IPS DF 4.7 (cell line): ENCODE measurements around the gene FGFBP1.

Experiments used
- DNase-seq: peaks from one replicate; pipeline ENCODE4 v3.0.0-alpha.2; 2013; ENCODE audit warnings: low spot score; ENCODE audit errors: extremely low read depth

FGFBP1 gene

DNA sequence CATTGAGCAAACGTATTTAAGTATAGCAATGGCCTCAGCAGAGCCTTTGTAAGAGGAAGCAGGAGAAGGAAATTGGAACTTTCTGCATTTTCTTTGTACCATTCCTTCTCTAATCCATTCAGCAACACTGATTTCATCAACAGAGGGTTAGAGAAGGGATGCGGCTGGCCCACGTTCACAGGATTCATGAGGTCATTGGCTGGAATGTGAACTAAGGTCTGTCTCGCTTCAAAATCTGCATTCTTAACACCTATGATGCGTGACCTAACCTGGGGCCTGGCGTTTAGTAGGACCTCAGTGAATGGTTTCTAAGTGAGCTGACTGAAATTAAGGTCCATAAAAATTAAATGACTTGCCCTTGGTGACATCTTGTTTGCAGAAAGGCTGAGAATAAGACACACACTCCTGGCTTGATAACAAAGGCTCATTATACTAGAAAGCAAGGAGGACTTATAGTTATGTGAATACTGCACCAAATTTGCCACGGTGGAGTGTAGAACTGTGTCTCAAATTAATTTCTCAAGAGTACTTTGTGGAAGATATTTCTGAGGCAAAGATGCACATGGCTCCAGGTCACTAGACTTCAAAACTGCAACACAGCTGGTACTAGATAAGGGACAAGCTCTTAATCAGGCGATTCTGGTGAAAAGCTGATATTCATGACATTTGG is 25.4 kb downstream of the FGFBP1 start:
- DNase-seq: no peak

DNA sequence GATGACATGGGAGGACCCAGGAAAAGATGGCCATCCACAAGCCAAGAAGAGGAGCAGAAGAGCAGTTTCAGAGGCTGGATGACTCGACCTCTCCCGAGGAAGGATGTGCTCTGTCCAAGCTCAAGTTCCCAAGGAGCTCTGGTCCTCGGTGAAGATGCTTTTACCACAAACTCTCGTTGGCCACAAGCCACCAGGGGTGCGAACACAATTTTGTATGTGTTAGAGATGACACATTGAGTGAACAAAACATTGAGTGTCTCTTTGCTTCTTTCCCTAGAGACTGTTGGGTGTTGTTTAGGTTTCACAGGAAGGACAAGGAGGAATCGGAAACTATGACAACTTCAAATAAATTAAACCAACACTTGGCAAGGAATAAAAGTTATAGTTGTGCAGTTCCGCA is 26.3 kb downstream of the FGFBP1 start:
- no peak for DNase-seq

DNA sequence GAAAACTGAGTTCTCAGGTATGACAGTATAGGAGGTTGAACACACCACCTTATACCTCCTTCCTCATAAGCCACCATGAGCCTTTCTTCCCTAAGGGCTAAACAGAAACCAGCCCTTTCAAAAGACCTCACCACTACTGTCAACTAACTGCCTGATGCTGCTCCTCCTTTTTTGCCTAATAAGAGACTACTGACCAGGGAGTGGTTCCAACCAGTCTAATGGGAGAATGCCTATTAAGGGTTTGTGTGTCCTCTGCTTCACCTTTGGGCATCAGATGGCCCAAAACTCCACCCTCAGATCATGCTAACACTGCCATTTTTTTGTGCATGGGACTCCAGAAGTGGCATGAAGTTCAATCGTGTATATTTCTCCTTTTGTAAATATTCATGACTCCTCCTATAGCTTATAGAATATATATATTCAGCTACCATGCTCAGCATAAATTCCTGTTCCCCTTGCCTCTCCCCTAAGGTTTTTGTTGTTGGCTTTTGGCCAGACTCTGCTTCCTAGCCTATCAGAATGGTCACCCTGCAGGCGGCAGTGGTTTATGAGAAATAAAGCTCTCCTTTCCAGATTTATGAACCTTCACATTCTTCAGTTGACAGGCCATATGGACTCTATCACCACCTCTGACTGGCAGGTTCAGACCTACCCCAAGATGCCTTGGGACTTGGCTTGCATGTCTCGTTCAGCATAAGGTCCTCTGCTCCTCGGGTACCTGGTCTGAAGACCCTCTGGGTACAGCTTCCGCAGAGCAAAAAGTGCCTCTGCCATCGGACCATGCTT is 28.2 kb downstream of the FGFBP1 start:
- no peak for DNase-seq

GRCh38 chr4:15907430-15907829 is 31.1 kb downstream of the FGFBP1 start:
- no peak for DNase-seq

DNA sequence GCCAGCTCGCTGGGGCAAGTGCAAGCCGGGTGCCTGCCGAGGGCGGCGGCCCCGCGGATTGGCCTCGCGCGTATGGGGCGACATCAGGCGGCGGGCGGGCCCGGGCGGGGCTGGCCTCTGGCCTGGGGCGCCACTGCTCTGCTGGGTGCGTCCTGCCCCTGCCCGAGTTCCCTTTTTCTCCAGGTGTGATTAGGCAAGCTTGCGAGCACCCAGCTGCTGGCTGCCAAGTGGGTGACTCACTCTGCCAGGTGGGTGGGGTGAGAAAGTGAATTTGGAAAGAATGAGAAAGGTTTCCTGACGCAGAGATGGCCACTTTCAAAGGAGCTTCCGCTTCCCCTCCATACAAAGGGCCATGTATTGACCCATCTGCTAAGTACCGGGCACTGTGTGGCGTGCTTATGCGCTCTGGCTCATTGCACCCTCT is 32.5 kb downstream of the FGFBP1 start:
- DNase-seq: peak; percentile 80

DNA sequence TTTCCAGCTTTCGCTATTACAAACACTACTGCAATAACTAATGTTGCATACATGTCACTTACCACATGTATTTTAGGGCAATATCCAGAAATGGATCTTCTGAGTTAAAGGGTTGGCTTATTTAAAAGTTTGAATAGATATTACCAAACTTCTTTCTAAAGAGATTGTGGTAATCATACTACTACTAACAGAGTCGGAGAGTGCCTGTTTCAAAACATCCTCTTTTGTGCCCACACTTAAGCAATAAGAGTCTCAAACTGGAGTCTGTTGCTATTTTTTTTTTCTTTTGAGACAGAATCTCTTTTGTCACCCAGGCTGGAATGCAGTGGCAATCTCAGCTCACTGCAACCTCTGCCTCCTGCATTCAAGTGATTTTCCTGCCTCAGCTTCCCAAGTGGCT is 35.8 kb downstream of the FGFBP1 start:
- DNase-seq: no peak

GRCh38 chr4:15901998-15902397 is 36.5 kb downstream of the FGFBP1 start:
- no peak for DNase-seq

- no peak for DNase-seq
Observed at GRCh38 chr4:15901007-15901406, 37.5 kb downstream of the FGFBP1 start.

GRCh38 chr4:15899511-15899910 is 39.0 kb downstream of the FGFBP1 start:
- DNase-seq: no peak

GRCh38 chr4:15898902-15899301 is 39.6 kb downstream of the FGFBP1 start:
- DNase-seq: no peak

DNA sequence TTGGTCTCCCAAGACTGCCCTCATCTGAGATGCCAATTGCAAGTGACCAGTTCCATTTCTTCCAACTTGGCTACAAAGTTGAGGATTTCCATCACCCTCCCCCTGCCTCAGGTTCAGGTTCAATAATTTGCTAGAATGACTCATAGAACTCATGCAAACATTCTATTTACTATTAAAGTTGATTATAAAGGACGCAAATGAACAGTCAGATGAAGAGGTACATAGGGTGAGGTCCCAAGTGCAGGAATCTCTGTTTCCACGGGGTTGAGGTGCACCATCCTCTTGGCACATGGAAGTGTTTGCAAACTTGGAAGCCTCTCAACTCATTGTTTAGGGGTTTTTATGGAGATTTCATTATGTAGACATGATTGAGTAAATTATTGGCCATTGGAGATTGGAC is 41.0 kb downstream of the FGFBP1 start:
- no peak for DNase-seq

DNA sequence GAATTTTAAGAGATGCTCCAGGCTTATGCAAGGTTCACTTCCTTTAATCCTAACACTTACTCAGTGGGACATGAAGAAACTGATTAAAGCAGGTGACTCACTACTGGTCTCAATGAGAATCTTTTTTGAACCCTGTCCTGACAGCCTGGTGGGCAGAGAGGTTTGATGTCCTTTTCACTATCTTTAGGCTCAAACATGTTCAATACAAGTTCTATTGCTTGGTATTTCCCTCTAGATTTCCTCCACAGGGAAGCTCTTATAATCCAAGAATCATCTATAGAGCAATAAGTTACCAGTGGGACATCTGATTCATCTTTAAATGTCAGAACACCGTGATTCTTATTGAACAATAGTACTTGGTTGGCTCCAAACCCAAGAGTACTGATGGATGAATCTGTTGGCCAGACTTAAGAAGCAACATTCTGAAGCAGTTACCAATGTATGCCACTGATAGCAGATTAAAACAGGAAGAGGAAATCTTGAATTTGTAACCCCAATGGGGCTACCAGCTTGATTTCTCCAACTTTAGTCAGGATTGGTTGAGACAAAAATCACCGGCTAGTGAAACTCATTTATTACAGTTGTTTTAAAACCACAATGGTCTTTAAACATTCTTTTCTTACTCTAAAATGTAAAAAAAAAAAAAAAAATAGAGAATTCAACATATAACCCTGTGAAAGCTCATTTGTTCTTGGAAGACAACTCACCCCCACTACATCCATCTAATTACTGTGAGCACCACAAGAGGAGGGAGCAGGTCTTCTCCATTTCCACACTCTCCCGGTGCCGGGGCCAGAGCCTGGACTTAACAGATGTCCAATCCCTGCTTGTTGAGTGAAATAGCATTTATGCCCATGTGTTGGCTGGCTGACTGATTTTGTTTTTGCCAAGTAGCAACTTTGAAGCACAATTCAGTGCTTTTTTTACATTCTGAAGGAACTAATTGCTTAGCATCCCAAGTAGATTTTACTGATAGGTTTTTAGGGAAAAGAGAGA is 43.3 kb downstream of the FGFBP1 start:
- no peak for DNase-seq

DNA sequence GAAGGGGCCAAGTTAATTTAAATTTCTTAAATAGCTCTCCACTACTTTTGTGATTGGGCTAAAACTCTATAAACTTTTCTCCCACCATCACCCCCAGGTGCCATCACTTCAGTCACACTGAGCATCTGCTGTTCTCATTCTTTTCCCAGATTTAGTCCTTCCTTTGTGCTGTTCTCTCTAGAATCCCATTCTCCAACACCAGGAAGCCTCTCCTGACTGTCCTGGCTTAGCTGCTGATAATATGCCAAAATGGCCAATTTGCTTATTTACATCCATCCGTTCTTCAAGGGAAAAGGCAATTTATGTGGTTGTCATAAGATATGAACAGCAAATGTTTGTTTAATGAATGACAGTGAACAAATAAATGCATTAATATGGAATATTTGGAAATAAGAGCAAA is 44.1 kb downstream of the FGFBP1 start:
- DNase-seq: no peak

- no peak for DNase-seq
Observed at GRCh38 chr4:15893962-15894361, 44.6 kb downstream of the FGFBP1 start.

DNA sequence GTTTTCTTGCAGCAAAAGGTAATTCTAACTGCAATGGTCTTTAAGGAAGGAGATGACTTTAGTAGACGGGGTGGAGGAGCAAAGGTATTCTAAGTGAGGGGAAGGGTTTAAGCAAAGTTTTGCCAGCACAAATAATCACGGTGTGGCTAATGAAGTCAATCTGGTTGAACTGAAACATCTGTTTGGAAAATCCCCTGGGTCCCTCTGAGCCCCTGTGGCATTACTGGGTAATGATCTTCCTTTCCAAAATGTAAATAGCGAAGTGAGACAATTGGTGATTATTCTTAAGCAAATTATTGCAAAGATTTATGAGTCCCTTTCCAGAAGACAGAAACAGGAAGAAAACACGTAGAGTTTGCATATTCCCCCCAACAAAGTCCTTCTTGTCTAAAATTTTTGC is 47.2 kb downstream of the FGFBP1 start:
- DNase-seq: no peak

DNA sequence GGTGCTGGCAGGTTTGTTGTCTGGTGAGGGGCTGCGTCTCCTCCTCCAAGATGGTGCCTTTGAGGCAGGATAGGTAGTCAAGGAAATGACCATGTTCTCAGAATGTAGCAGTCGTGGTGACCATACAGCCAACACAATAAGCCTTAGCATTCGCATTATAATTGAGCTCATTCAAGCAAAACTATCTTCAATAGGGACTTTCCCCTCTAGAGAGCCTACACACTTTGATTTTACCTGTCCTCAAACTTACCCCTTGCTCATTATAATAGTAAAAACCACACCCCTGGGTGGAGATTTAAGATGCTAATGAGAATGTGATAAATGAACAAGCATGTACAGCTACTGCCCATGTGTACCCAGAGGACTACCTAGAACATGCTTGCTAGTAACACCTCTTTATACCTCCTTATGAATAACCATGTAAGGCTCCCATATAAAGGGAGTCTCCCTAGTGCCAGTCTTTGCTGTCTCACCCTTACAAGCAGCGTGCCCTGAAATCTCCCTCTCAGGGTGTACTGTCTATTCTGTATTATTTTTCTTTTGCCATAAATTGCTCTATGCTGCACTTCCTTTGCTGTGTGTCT is 48.2 kb downstream of the FGFBP1 start:
- DNase-seq: no peak

DNA sequence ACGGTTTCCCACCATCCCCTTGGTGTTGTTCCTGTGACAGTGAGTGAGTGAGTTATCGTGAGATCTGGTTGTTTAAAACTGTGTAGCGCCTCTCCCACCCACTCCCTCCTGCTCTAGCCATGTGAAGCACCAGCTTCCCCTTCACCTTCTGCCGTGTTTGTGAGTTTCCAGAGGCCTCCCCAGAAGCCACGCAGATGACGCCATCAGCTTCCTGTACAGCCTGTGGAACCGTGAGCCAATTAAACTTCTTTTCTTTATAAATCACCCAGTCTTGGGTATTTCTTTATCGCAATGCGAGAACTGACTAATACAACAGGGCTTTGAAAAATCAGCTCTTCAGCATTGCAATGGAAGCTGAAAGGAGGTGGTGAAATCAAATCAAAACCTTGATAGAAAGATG is 50.0 kb downstream of the FGFBP1 start:
- no peak for DNase-seq
